Effector memory CD4-positive, alpha-beta T cell (primary cell): ENCODE data around the gene IPCEF1.
"Not testable (repeated sequence)": the region's sequence is repeated elsewhere in the genome, so short reads cannot be mapped to it uniquely, and the experiment has no call there.

Source experiments
- DNase-seq, 3 donors: peaks; one replicate each; pipeline ENCODE4 v3.0.0-alpha.2; 2020
- H3K27ac ChIP-seq: 2 replicates; pipeline ENCODE4 v1.7.0; 2013; ENCODE audit warnings: mild to moderate bottlenecking, low read length, moderate library complexity; ENCODE audit not compliant: insufficient read depth, poor library complexity, severe bottlenecking
- H3K27me3 ChIP-seq: replicated peaks from 2 replicates; pipeline ENCODE4 v1.7.0; 2013; ENCODE audit warnings: mild to moderate bottlenecking, low read length; ENCODE audit not compliant: insufficient read depth, control insufficient read depth, poor library complexity, severe bottlenecking
- H3K36me3 ChIP-seq: 2 replicates; pipeline ENCODE4 v1.7.0; 2013; ENCODE audit warnings: mild to moderate bottlenecking, low read length, moderate library complexity; ENCODE audit not compliant: control insufficient read depth, insufficient read depth
- H3K4me1 ChIP-seq: 2 replicates; pipeline ENCODE4 v1.7.0; 2013; ENCODE audit warnings: low read length, mild to moderate bottlenecking; ENCODE audit not compliant: control insufficient read depth, insufficient read depth, poor library complexity, severe bottlenecking
- H3K4me3 ChIP-seq: 2 replicates; pipeline ENCODE4 v1.7.0; 2013; ENCODE audit warnings: low read length, low read depth, mild to moderate bottlenecking; ENCODE audit not compliant: insufficient read depth, poor library complexity, severe bottlenecking
- H3K9me3 ChIP-seq: 2 replicates; pipeline ENCODE4 v1.7.0; 2013; ENCODE audit warnings: mild to moderate bottlenecking, low read length, moderate library complexity; ENCODE audit not compliant: control insufficient read depth

Gene IPCEF1

DNA sequence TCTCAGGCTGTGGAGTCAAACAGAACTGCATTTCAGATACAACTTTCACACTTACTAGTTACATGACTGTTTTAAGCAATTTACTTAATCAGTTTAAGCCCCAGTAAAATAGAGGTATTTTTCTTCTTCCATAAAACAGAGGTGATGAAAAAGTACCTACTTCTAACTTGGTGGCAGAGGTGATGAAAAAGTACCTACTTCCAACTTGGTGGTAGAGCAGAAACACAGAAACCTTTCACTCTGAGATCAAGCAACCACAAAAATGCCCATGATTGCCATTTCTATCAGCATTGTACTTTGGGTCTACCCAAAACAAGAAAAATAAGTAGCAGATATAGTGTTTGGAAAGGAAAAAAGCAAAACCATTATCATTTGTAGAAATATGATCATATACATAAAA, 168.9 kb downstream of the IPCEF1 start:
- peaks cover 5% of the 10 kb centered on the region for H3K36me3 ChIP-seq
- no peaks in the 10 kb centered on the region for H3K4me1 ChIP-seq
- H3K27me3 ChIP-seq, result no peaks in the 10 kb centered on the region
- no peak for DNase-seq
- H3K27ac ChIP-seq, result no peak overlapping the region
- no peaks in the 10 kb centered on the region for H3K9me3 ChIP-seq
- H3K4me3 ChIP-seq, result no peak overlapping the region

DNA sequence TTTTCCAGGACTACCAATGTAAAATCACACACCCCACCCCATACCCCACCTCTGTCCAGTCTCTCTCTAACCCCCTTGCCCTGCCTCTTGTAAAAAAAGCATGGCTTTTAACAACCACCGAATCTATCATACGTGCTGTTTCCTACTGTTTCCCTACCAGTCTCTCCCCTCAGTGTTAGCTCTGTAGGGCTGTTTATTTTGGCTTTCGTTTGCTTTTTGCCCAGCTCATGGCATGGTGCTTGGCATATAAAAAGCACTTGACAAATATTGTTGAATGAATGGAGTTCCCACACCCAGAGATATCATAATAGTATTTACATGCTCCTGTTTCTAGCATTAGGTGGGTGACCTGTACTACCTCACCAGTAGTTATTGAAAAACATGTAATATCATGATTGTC, 169.4 kb downstream of the IPCEF1 start:
- DNase-seq, result no peak
- Histone ChIP-seq H3K9me3 (no peaks in the 10 kb centered on the region), H3K27me3 (no peaks in the 10 kb centered on the region), H3K4me1 (no peaks in the 10 kb centered on the region), H3K4me3 (no peak overlapping the region), H3K36me3 (peaks cover 5% of the 10 kb centered on the region), H3K27ac (no peak overlapping the region)

DNA sequence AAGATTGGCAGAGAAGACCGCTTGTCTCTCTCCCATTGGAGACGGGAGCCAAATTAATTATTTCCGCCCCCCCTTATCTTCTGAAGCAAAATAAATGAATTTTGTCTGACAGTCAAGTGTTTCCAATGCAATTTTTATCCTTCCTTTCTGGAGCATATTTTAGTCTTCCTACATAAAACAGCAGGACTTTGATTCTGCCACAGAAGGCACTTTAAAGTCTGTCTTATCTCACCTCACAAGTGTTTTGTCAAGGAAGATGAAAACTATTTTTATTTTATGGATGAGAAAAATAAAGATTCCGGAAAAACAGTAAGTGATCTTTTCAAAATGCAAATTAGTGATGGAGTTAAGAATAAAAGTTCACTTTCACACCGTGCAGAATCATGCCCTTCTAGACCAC, 177.2 kb downstream of the IPCEF1 start:
- H3K9me3 ChIP-seq, result no peaks in the 10 kb centered on the region
- H3K27me3 ChIP-seq, result no peaks in the 10 kb centered on the region
- H3K36me3 ChIP-seq, result peaks cover 9% of the 10 kb centered on the region
- H3K27ac ChIP-seq, result no peak overlapping the region
- no peak for DNase-seq
- H3K4me3 ChIP-seq, result no peak overlapping the region
- H3K4me1 ChIP-seq, result no peaks in the 10 kb centered on the region

DNA sequence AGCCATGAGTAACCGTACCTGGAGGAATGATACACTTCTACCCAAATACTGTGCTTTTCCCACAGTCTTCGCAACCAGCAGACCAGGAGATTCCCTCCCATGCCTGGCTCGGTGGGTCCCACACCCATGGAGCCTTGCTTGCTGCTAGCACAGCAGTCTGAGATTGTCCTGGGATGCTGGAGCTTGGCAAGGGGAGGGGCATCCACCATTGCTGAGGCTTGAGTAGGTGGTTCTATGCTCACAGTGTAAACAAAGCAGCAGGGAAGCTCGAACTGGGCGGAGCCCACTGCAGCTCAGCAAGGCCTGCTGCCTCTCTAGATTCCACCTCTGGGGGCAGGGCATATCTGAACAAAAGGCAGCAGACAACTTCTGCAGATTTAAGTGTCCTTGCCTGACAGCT, 184.2 kb downstream of the IPCEF1 start:
- not testable (repeated sequence) for H3K27ac ChIP-seq, DNase-seq, H3K27me3 ChIP-seq, H3K9me3 ChIP-seq, H3K4me3 ChIP-seq, H3K4me1 ChIP-seq
- H3K36me3 ChIP-seq, result peaks cover 16% of the 10 kb centered on the region

DNA sequence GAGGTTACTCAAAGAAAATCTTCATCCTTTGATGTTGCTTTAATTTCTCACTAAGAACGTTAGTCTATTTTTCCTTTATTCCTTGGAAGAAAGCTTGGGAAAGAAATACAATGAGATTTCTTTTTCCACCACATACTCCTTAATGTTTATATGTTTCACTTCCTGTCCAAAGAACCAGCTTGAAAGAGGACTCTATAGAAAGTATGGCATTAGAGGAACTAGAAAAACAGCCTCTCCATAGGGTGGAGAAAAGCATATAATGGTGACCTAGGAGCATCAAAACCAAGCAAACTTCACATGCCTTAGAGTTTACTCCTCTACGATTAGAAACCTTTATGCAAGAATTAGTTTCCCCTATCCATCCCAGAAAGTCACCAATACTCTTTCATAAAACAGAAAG, 186.5 kb downstream of the IPCEF1 start:
- no peaks in the 10 kb centered on the region for H3K4me1 ChIP-seq

DNA sequence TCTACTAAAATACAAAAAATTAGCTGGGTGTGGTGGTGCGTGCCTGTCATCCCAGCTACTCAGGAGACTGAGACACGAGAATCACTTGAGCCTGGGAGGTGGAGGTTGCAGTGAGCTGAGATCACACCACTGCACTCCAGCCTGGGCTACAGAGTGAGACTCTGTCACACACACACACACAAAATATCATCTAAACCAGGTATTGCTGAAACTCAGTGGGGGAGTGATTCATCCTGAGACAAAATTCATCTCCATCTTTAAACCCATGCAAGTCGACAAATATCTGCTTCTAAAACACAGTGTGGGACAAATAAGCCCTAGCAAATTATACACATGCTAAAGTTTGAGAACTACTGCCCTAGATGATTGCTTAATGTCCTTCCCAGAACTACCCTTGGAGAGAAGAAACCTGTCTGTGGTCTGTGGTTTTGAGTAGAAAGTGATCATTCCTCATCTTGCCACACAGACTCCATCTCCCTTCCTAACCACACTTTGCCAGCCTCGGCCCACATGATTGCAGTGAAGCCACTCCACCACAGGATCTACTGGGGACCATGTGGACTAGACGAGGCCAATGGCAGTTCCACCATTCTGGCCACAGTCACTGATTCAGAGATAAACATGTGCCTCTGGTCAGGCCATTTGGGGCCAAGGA, 187.3 kb downstream of the IPCEF1 start:
- Histone ChIP-seq H3K4me3 (no peak overlapping the region), H3K9me3 (no peaks in the 10 kb centered on the region), H3K36me3 (peaks cover 16% of the 10 kb centered on the region), H3K27me3 (no peaks in the 10 kb centered on the region), H3K27ac (no peak overlapping the region), H3K4me1 (no peaks in the 10 kb centered on the region)
- no peak for DNase-seq

More for the DNA sequence above, 186.5 kb downstream of the IPCEF1 start:
- Histone ChIP-seq H3K27me3 (no peaks in the 10 kb centered on the region), H3K36me3 (peaks cover 16% of the 10 kb centered on the region), H3K9me3 (no peaks in the 10 kb centered on the region), H3K27ac (no peak overlapping the region), H3K4me3 (no peak overlapping the region)
- DNase-seq, result no peak

DNA sequence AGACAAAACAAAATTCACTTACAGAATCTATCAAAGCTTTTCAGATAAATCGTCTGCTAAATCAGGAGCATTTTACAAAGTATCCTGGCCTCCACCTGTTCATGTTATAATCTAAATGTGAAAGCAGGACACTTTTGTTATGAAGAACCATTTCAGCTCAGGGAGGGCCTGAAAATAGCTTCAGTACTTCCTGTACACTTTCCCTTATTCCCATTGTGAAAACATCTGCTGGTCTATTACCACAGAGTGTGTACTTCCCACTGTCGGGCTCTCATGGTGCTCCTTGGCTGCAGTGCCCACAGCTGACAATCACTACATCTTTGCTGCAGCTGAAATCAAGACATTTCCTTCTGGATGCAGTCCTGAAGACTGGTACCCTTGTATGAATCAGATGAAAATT, 189.5 kb downstream of the IPCEF1 start:
- H3K4me1 ChIP-seq, result no peaks in the 10 kb centered on the region

DNA sequence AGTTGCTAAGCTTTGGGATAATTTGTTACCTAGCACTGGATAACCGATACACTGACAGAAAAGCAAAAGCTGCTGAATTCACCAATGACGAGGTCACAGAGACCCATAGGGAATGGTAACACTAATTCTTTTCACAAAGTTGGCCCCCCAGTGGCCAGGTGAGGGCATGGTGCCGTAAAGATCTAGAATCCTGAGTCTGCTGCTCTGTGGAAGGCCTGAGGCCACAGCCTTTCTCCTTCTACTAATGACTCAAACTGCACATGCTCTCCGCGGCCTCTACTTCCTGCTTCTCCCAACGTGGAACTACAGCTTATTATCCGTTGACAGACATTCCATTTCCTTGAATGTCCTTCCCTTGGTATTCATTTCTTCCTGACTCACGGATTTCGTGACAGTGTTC, 190.5 kb downstream of the IPCEF1 start:
- no peaks in the 10 kb centered on the region for H3K27me3 ChIP-seq
- H3K27ac ChIP-seq, result no peak overlapping the region
- no peak for DNase-seq
- H3K9me3 ChIP-seq, result no peaks in the 10 kb centered on the region
- peaks cover 9% of the 10 kb centered on the region for H3K36me3 ChIP-seq
- H3K4me3 ChIP-seq, result no peak overlapping the region
- H3K4me1 ChIP-seq, result no peaks in the 10 kb centered on the region

More for the DNA sequence above, 189.5 kb downstream of the IPCEF1 start:
- Histone ChIP-seq H3K27ac (no peak overlapping the region), H3K36me3 (peaks cover 16% of the 10 kb centered on the region), H3K4me3 (no peak overlapping the region), H3K27me3 (no peaks in the 10 kb centered on the region), H3K9me3 (no peaks in the 10 kb centered on the region)
- no peak for DNase-seq

DNA sequence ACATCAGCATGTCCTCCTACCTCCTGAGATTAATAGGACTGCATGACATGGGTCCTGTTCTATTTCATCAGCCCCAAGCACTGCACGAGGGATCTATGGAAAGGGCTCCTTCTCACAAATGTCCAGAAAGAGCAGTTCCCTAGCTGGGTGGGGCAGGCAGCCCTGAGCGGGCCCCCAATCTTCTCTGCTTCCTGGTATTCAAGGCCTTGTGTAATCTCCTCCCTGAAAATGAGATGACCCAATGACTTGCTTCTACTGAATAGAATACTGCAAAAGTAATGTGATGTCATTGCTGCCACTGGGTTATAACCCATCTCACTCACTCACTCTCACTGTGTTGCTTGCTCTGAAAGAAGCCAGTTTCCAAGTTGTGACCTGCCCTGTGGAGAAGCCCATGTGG, 191.1 kb downstream of the IPCEF1 start:
- Histone ChIP-seq H3K27me3 (no peaks in the 10 kb centered on the region), H3K9me3 (no peaks in the 10 kb centered on the region), H3K27ac (no peak overlapping the region), H3K36me3 (peaks cover 9% of the 10 kb centered on the region), H3K4me1 (no peaks in the 10 kb centered on the region), H3K4me3 (no peak overlapping the region)
- DNase-seq, result no peak

DNA sequence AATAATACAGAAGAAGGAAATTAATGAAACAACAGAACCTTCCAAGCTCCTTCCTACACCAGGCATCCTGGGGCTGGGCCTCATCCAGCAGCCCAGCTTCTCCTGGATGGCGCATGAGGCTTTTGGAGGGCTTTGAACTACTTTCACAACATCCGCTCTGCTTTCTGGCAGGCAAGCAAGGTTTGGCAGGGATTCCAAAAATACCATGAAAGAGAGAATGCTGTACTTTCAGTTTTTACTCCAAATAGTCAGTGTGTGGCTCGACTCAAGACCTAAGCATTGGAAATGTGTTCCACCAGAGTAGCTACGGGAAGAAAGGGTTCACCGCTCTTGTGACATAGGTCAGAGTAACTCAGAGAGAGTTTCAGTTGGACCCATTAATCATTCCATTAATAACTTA, 192.2 kb downstream of the IPCEF1 start:
- H3K27ac ChIP-seq, result no peak overlapping the region
- H3K4me1 ChIP-seq, result no peaks in the 10 kb centered on the region
- H3K27me3 ChIP-seq, result no peaks in the 10 kb centered on the region
- no peak for DNase-seq
- H3K4me3 ChIP-seq, result no peak overlapping the region
- no peaks in the 10 kb centered on the region for H3K9me3 ChIP-seq
- peaks cover 9% of the 10 kb centered on the region for H3K36me3 ChIP-seq
